Stimulated activated CD8-positive, alpha-beta memory T cell treated with anti-CD3 and anti-CD28 coated beads, Interleukin-15, amount 100 ng/mL, for 4 hours (primary cell): ENCODE data around the gene CARD6.
"Not testable (repeated sequence)": the region's sequence is repeated elsewhere in the genome, so short reads cannot be mapped to it uniquely, and the experiment has no call there.

Source experiments
- DNase-seq, 2 donors: peaks; one replicate each; pipeline ENCODE4 v3.0.0-alpha.2; 2020; ENCODE audit warnings: low read depth in 2 of 2

CARD6 gene

DNA sequence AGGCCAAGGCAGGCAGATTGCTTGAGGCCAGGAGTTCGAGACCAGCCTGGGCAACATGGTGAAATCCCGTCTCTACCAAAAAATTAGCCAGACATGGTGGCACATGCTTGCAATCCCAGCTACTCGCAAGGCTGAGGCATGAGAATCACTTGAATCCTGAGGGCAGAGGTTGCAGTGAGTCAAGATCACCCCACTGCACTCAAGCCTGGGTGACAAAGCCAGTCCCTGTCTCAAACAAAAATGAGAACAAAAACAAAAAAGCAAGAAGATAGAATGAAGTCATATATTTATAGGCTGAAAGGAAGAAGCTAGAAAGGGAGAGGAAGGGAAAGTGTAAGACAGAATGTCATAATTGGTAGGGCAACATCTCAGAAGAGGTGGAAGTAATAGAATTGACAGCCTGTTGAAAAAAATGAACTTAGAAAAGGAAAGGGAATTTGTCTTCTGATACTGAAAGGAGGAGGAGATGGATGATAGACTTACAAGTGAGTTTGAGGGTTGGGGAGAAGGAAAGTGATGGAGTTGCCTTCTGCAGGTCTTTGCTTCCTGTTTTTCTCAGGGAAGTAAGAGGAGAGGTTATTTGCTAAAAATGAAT, 32.2 kb downstream of the CARD6 start:
- no peak for DNase-seq

DNA sequence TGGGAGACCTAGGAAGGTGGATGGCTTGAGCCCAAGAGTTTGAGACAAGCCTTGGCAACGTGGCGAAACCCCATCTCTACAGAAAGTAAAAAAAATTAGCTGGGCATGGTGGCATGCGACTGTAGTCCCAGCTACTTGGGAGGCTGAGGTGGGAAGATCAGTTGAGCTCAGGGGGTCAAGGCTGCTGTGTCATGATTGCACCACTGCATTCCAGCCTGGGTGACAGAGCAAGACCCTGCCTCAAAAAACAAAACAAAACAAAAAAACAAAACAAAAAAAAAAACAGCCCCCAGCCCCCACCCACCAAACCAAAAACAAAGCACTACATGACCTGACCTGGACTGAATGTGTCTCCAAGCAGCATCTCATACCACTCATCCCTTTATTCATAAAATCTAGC, 34.8 kb downstream of the CARD6 start:
- DNase-seq: no peak

DNA sequence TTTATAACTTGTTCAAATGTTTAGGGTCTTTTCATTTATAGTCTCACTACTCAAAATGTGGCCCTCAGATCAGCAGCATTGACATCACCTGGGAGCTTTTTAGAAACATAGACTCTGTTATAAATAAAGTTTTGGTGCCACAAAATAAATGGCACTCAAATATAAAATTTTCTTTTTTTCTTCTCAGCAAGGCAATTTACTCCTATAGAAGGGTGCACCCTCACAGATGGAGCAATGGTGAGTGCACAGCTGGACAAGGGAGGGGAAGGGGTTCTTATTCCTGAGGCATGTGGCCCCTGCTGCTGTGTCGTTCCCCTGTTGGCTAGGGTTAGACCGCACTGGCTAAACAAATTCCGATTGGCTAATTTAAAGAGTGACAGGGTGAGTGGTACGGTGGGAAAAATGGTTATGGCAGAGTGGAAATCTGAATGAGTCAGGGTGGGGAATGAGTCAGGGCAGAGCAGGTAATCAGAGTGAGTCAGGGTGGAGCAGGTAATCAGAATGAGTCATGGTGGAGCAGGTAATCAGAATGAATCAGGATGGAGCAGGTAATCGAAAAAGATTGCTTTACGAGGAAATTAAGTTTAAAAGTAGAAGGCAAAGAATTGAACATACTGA, 36.3 kb downstream of the CARD6 start:
- no peak for DNase-seq

DNA sequence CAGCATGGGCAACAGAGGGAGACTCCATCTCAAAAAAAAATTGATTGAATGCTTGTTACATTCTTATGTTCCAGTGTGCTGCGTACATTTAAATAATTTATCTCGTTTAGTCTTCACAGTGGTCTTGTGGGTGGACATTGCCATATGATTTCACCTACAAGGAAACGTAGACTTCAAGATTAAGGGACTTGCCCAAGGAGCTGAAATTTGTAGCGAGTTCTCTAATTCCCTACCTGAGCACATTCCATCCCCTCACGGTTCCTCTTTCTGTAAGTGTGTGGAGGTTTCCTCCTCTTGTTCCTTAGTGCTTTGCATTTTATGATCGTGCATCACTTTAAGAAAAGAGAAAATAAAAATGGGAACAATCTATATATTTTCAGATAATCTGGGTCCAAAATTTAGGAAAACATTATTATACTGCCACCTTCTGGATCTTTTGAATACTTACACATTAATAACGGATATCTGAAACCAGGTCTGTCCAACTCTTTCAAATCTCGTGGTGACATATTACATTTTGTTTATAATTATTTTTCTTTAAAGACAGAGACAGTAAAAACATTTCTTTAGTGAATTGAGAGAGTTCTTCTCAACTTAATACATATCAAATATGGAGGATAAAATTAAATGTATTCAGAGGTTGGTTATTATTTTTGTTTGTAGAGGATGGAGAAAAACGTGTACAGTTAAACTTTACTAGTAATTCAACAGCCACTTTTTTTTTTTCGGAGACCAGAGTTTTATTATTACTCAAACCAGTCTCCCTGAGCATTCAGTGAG, 38.2 kb downstream of the CARD6 start:
- no peak for DNase-seq

DNA sequence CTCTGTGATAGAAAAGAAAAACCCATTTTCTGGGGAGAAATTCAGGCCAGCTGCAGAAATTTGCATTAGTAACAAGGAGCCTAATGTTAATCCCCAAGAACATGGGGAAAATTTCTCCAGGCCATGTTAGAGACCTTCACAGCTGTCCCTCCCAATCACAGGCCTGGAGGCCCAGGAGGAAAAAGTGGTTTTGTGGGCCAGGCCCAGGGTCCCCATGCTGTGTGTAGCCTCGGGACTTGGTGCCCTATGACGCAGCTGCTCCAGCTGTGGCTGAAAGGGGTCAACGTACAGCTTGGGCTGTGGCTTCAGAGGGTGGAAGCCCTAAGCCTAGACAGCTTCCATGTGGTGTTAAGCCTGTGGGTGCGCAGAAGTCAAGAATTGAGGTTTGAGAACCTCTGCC, 41.1 kb downstream of the CARD6 start:
- no peak for DNase-seq

DNA sequence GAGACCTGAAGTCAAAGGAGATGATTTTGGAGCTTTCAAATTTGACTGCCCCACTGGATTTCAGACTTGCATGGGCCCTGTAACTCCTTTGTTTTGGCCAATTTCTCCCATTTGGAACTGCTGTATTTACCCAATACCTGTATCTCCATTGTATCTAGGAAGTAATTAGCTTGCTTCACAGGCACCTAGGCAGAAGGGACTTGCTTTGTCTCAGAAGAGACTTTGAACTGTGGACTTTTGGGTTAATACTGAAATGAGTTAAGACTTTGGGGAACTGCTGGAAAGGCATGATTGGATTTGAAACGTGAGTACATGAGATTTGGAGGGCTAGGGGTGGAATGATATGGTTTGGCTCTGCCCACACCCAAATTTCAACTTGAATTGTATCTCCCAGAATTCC, 41.9 kb downstream of the CARD6 start:
- DNase-seq: not testable (repeated sequence)

DNA sequence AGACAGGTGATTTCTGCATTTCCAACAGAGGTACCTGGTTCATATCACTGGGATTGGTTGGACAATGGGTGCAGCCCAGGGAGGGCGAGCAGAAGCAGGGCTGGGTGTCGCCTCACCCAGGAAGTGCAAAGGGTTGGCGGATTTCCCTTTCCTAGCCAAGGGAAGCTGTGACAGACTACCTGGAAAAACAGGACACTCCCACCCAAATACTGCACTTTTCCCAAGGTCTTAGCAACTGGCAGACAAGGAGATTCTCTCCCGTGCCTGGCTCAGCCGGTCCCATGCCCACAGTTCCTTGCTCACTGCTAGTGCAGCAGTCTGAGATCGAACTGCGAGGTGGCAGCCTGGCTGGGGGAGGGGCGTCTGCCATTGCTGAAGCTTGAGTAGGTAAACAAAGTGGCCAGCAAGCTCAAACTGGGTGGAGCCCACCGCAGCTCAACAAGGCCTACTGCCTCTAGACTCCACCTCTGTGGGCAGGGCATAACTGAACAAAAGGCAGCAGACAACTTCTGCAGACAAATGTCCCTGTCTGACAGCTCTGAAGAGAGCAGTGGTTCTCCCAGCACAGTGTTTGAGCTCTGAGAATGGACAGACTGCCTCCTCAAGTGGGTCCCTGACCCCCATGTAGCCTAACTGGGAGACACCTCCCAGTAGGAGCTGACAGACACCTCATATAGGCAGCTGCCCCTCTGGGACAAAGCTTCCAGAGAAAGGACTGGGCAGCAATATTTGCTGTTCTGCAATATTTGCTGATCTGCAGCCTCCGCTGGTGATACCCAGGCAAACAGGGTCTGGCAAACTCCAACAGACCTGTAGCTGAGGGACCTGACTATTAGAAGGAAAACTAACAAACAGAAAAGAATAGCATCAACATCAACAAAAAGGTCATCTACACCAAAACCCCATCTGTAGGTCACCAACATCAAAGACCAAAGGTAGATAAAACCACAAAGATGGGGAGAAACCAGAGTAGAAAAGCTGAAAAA, 54.6 kb downstream of the CARD6 start:
- not testable (repeated sequence) for DNase-seq

DNA sequence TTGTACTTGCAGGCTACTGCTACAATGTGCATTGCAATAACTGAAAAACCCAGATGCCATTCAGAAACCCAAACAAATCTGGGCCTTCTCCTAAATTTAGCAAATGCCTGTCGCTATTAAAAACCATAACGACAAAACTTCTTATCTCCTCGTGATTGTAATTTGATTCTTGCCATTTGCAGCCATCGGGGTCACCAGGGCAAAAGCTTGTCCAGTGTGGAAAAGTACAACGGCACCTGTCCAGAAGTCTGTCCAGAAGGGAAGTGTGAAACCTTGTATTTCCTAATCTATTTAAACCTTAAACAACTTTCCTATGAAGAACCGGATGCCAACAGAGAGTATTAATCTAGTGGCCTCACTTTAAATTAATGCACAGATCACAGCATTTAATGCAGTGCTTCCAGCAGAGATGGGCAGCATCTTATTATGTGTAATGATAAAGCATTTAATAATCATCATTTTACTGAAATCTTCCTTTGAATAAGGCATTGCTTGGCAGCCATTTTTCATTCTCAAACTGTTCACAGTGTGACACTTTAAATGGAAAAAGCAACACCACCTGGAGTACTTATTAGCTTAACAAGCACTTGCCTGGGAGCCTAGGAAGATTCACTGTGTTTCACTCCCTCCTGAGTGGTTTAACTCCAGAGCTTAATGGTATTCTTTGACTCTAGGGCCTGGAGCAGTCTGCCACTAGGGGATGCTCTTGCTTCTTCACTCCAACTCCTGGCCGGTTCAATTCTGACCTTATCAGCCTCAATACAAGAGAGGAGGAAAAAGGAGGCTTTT, 63.2 kb downstream of the CARD6 start:
- DNase-seq: no peak

DNA sequence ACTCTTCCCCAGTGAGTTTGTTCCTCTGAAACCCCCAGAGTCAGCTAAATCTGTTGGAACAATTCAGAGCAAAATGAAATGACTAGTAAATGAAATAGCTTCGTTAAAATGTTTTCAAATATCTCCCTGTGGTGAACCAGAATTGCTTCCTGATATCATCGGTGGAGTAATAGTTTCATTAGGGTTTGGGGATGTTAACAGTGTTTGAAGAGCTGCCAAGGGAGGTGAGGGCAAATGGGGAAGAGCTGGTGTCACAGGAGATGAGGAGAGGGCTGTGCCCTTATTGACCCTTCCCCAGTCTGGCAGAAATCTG, 63.8 kb downstream of the CARD6 start:
- no peak for DNase-seq

DNA sequence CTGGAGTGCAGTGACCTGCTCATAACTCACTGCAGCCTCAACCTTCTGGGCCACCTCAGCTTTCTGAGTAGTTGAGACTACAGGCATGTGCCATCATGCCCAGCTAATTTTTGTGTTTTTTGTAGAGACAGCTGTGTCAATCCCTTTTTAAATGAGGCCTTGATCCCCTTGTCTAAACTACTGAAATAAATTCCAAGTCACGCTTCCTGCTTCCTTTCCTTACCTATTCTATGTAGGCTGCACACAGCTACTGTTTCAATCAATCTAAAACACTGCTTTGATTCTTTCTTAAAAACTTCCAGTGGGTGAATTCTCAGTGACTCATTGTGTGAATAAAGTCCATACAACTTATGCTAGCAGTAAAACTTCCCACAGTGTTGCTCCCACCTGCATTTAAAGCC, 65.2 kb downstream of the CARD6 start:
- DNase-seq: no peak

DNA sequence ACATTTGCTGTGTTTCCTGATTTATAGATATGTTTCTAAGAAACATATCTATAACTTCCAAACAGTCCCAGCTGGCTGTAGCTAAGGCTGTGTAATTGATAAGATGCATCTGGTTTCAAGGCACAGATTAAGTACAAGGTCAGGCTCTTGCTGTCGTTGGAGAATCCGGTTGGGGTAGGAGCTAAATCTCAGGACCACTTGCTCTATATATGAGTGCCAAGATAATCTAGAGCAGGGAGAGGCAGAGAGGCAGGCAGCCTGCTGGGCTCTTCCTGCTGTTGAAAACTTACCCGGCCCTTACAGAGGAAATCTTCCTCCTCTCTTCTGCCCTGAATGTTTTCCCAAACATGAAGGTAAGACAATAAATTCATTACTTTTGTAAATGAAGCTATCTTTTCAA, 68.1 kb downstream of the CARD6 start, which contains the start of gene C7:
TSS of gene C7 (plus strand) at position 234 of the 400 bp plus-strand sequence. CDS start at position 348, 114 bp downstream.
- DNase-seq: no peak

DNA sequence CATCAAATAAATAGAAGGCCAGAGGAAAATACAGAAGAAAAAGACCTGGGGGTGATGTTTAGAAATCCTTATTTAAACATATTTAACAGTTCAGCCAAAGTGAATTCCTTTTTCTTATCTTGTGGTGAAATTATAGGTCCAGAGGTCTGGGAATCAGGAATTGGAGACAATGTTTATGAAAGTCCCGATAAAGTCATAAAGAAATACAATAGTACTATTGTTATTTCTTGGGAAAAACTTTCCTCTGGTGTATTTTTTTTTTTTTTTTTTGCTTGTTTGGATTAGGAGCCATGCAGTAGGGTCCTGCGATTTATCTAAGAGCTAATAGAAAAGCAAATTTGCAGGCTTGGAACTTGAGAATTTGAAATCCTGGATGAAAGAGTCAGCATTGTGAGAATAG, 68.6 kb downstream of the CARD6 start:
- DNase-seq: no peak
